ENCODE results near the gene TRIM33. TPM values are rescaled to one million over a fixed set of nuclear protein-coding genes. Genes with fewer than 3 reads are reported as not detected.

Gene TRIM33
- polyA plus RNA-seq, 2 of the 4 experiments (the other 2 are of a cell fraction): 8.7 to 14.9 TPM

- H3K4me3 ChIP-seq: no peak overlapping the region
- no peaks in the 10 kb centered on the region for H3K4me1 ChIP-seq
- DNase-seq (ENCODE audit: low read depth in 1 of 2, low spot score in 1 of 2): no peak
- no peak for ATAC-seq
- TF ChIP-seq E2F6 (IDR thresholded peaks at IDR 0.05; ENCODE audit: borderline replicate concordance, low read depth) (no peak), CHD4 (IDR thresholded peaks at IDR 0.05; ENCODE audit: borderline replicate concordance) (no peak), RCOR1 (IDR thresholded peaks at IDR 0.05; ENCODE audit: low read depth, low read length) (no peak), TFCP2L1 (CRISPR knock-in tag; IDR thresholded peaks at IDR 0.05) (no peak), HES2 (IDR thresholded peaks at IDR 0.05) (no peak), MAFK (IDR thresholded peaks at IDR 0.05; ENCODE audit: partially characterized antibody) (no peak), HEYL (CRISPR knock-in tag; IDR thresholded peaks at IDR 0.05) (no peak), HOXB5 (CRISPR knock-in tag; IDR thresholded peaks at IDR 0.05) (no peak), POLR2AphosphoS2 (conservative IDR thresholded peaks at IDR 0.05; ENCODE audit: low read length) (no peak), RFX5 (IDR thresholded peaks at IDR 0.05) (no peak), FOXS1 (CRISPR knock-in tag; IDR thresholded peaks at IDR 0.05) (no peak)
- H3K9me3 ChIP-seq: no peaks in the 10 kb centered on the region
- FAIRE-seq: no peak
- ChIA-PET CTCF (interaction anchor here (0.9 kb wide), 1 partner anchor 13 kb away, joined by 3 read pairs; no protein-coding TSS in a partner anchor), POLR2A (no interaction called here)
- 13% methylated on average over 1 of the region's 1 CpG for WGBS (ENCODE audit: missing lambda C conversion rate)
- no peak overlapping the region for H3K27ac ChIP-seq
- no peak overlapping the region for H3K4me2 ChIP-seq
Measured at GRCh38 chr1:114535401-114535800, 24.4 kb upstream of the TRIM33 start.

- Histone ChIP-seq H3K4me1 (no peaks in the 10 kb centered on the region), H3K9me3 (no peaks in the 10 kb centered on the region), H3K4me2 (no peak overlapping the region), H3K27ac (no peak overlapping the region), H3K4me3 (no peak overlapping the region)
- no peak for FAIRE-seq
- no peak for DNase-seq (ENCODE audit: low read depth in 1 of 2, low spot score in 1 of 2)
- TF ChIP-seq CTCF (IDR thresholded peaks at IDR 0.05) (no peak), SREBF2 (IDR thresholded peaks at IDR 0.05) (no peak), NPAS2 (CRISPR knock-in tag; IDR thresholded peaks at IDR 0.05; ENCODE audit: borderline replicate concordance) (no peak), CHD2 (IDR thresholded peaks at IDR 0.05; ENCODE audit: low read length, partially characterized antibody) (no peak), RARB (CRISPR knock-in tag; IDR thresholded peaks at IDR 0.05) (no peak), JUNB (IDR thresholded peaks at IDR 0.05) (no peak), FOSB (CRISPR knock-in tag; IDR thresholded peaks at IDR 0.05) (no peak), RAD21 (conservative IDR thresholded peaks at IDR 0.05 in 1 of 2, IDR thresholded peaks at IDR 0.05 in 1 of 2) (no peak), PBX3 (IDR thresholded peaks at IDR 0.05) (no peak), HDAC2 (IDR thresholded peaks at IDR 0.05) (no peak), TP53 (CRISPR knock-in tag; IDR thresholded peaks at IDR 0.05) (no peak), FOSL2 (IDR thresholded peaks at IDR 0.05) (no peak), FOSL2 (CRISPR knock-in tag; IDR thresholded peaks at IDR 0.05) (no peak)
- CTCF ChIA-PET: no interaction called here
- 89% methylated on average over 1 of the region's 1 CpG for WGBS (ENCODE audit: missing lambda C conversion rate)
- ATAC-seq: no peak
- POLR2A ChIA-PET: no interaction called here
Measured at GRCh38 chr1:114531094-114531493, 20.1 kb upstream of the TRIM33 start.
